OCI-LY1 (cell line): ENCODE results near the gene CLEC16A.

Experiments
- H2AFZ ChIP-seq: fragments of 200-600 bp; sonication (generic), shearing (Covaris generic); 2 replicates; pipeline ENCODE4 v1.6.0; 2014; ENCODE audit warnings: antibody characterized with exemption, mild to moderate bottlenecking, low read length
- H3F3A ChIP-seq: fragments of 200-600 bp; sonication (generic), shearing (Covaris generic); 2 replicates; pipeline ENCODE4 v1.6.0; 2014; ENCODE audit warnings: mild to moderate bottlenecking, antibody characterized with exemption, low read length, moderate library complexity; ENCODE audit not compliant: insufficient read depth
- H3K27ac ChIP-seq: fragments of 200-600 bp; sonication (generic); 2 replicates; pipeline ENCODE4 v1.5.1; 2014; ENCODE audit warnings: low read length, mixed run types, mild to moderate bottlenecking, low read depth; ENCODE audit not compliant: poor library complexity, severe bottlenecking
- H3K27me3 ChIP-seq: fragments of 200-600 bp; sonication (generic); 2 replicates; pipeline ENCODE4 v1.6.0; 2014; ENCODE audit warnings: antibody characterized with exemption, mild to moderate bottlenecking, low read length, moderate library complexity; ENCODE audit not compliant: insufficient read depth
- H3K36me3 ChIP-seq: fragments of 200-600 bp; sonication (generic); 2 replicates; pipeline ENCODE4 v1.6.1; 2014; ENCODE audit warnings: mild to moderate bottlenecking, antibody characterized with exemption, low read length, moderate library complexity, mixed read lengths; ENCODE audit not compliant: insufficient read depth
- H3K4me1 ChIP-seq: fragments of 200-600 bp; sonication (generic); 2 replicates; pipeline ENCODE4 v1.5.1; 2014; ENCODE audit warnings: mild to moderate bottlenecking, low read length, moderate library complexity; ENCODE audit not compliant: insufficient read depth, severe bottlenecking
- H3K4me2 ChIP-seq: fragments of 200-600 bp; sonication (generic), shearing (Covaris generic); 2 replicates; pipeline ENCODE4 v1.6.1; 2014; ENCODE audit warnings: low read length
- H3K4me3 ChIP-seq: fragments of 200-600 bp; sonication (generic); 2 replicates; pipeline ENCODE4 v1.5.1; 2014; ENCODE audit warnings: low read length, low read depth, mild to moderate bottlenecking, mixed read lengths; ENCODE audit not compliant: poor library complexity, severe bottlenecking
- H3K79me2 ChIP-seq: fragments of 200-600 bp; shearing (Covaris generic); 2 replicates; pipeline ENCODE4 v1.6.1; 2016; ENCODE audit warnings: mixed run types, low read length, mixed read lengths; ENCODE audit not compliant: insufficient read depth
- H3K9ac ChIP-seq: fragments of 200-600 bp; sonication (generic), shearing (Covaris generic); 2 replicates; pipeline ENCODE4 v1.6.1; 2014; ENCODE audit warnings: mild to moderate bottlenecking, low read length, mixed read lengths
- H3K9me2 ChIP-seq: fragments of 200-600 bp; sonication (generic), shearing (Covaris generic); 2 replicates; pipeline ENCODE4 v1.6.1; 2014; ENCODE audit warnings: low read depth, mild to moderate bottlenecking, low read length, mixed read lengths
- H3K9me3 ChIP-seq: fragments of 200-600 bp; shearing (Covaris generic); 2 replicates; pipeline ENCODE4 v1.6.1; 2014; ENCODE audit warnings: low read length, mixed read lengths
- H4K20me1 ChIP-seq: fragments of 200-600 bp; sonication (generic), shearing (Covaris generic); 2 replicates; pipeline ENCODE4 v1.6.0; 2016; ENCODE audit warnings: mild to moderate bottlenecking, low read length; ENCODE audit not compliant: insufficient read depth
- EZH2 ChIP-seq: fragments of 200-600 bp; sonication (generic), shearing (Covaris generic); IDR thresholded peaks from 2 replicates; pipeline ENCODE4 v1.8.0; 2017; ENCODE audit warnings: borderline replicate concordance, mixed run types, mild to moderate bottlenecking, antibody characterized with exemption, low read length, moderate library complexity, mixed read lengths
- TF ChIP-seq, protein P1 (sequence below): fragments of 200-600 bp; sonication (generic), shearing (Covaris generic); IDR thresholded peaks from 2 replicates; pipeline ENCODE4 v1.5.1; 2017; ENCODE audit warnings: mild to moderate bottlenecking, antibody characterized with exemption, low read length, moderate library complexity, mixed read lengths

Gene CLEC16A

DNA sequence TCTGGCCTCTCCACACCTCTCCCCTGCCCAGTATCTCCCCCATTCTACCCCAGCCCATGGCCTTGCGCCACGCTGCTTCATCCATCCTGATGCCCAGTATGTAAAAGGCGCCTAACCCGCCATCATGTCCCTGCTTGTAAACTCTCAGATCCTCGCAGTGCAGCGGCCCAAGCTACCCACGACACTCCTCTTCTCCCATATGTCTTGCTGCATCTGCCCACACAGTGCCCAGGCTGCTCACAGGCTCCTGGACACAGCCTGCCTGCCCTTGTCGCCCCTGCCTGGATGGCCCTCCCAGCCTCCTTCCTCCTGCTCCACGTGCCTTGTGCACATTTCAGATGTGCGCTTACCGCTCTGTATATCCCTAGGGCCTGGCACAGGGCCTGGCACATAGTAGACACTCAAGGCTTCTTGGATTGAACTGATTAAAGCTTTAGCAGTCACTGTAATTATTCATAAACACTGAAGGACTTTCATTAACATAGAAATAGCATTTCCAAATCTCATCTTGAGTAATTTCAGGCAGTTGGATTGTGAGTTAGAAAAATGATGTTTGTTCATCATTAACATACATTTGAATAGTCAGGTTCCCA is 129.1 kb downstream of the CLEC16A start:
- H3K9ac ChIP-seq, result no peak overlapping the region
- H3K9me2 ChIP-seq, result no peaks in the 10 kb centered on the region
- peaks cover 28% of the 10 kb centered on the region for H3K4me1 ChIP-seq
- no peak overlapping the region for H3K4me2 ChIP-seq
- no peaks in the 10 kb centered on the region for H3K27me3 ChIP-seq
- no peaks in the 10 kb centered on the region for H3K79me2 ChIP-seq
- H3K36me3 ChIP-seq, result peaks cover 5% of the 10 kb centered on the region; the same call in 1 of the 2 replicates
- H4K20me1 ChIP-seq, result no peaks in the 10 kb centered on the region
- H3K27ac ChIP-seq, result no peak overlapping the region
- H2AFZ ChIP-seq, result no peak overlapping the region
- H3K4me3 ChIP-seq, result no peak overlapping the region
- no peak for TF ChIP-seq EZH2
- no peaks in the 10 kb centered on the region for H3K9me3 ChIP-seq
- H3F3A ChIP-seq, result no peaks in the 10 kb centered on the region

DNA sequence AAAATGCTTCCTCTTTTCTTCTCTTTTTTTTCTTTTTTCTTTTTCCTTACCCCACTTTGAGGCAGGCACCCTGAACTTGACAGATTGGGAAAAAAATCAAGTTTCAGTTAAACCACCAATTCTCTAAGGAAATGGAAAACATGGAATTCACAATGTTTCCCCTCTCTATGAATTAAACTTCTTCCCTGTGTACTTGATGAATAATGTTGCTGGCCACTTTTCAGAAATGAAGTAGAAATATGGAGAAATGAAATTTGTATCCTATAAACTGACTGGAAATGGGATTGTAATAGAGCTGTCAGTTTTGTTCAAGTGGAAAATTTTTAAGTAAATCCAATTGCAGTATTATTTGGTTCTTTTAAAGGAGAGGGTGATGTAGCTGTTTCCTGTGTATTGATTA is 129.8 kb downstream of the CLEC16A start:
- Histone ChIP-seq H3K9me3 (no peaks in the 10 kb centered on the region), H3K27ac (no peak overlapping the region), H4K20me1 (no peaks in the 10 kb centered on the region), H3K36me3 (peaks cover 5% of the 10 kb centered on the region; the same call in 1 of the 2 replicates), H3K9ac (no peak overlapping the region), H2AFZ (no peak overlapping the region), H3K4me3 (no peak overlapping the region), H3K27me3 (no peaks in the 10 kb centered on the region), H3F3A (no peaks in the 10 kb centered on the region), H3K9me2 (no peaks in the 10 kb centered on the region), H3K79me2 (no peaks in the 10 kb centered on the region), H3K4me2 (no peak overlapping the region), H3K4me1 (peaks cover 34% of the 10 kb centered on the region)
- TF ChIP-seq EZH2, result no peak
- TF ChIP-seq, protein P1, sequence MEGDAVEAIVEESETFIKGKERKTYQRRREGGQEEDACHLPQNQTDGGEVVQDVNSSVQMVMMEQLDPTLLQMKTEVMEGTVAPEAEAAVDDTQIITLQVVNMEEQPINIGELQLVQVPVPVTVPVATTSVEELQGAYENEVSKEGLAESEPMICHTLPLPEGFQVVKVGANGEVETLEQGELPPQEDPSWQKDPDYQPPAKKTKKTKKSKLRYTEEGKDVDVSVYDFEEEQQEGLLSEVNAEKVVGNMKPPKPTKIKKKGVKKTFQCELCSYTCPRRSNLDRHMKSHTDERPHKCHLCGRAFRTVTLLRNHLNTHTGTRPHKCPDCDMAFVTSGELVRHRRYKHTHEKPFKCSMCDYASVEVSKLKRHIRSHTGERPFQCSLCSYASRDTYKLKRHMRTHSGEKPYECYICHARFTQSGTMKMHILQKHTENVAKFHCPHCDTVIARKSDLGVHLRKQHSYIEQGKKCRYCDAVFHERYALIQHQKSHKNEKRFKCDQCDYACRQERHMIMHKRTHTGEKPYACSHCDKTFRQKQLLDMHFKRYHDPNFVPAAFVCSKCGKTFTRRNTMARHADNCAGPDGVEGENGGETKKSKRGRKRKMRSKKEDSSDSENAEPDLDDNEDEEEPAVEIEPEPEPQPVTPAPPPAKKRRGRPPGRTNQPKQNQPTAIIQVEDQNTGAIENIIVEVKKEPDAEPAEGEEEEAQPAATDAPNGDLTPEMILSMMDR, result no peak

DNA sequence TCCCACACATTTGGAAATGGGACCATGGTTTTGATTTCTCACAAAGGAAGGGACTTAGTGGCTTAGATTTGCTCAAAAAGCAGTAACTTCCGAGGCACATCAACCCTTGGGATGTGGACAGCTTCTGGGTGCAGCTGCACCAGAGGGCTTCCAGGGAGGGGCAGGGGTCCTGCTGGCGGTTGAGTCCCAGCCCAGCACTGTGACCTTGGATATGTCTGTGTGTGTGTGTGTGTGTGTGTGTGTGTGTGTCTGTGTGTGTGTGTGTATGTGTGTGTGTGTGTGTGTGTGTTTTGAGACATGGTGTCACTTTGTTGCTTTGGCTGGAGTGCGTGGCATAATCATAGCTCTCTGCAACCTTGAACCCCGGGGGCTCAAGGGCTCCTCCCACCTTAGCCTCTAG is 130.8 kb downstream of the CLEC16A start:
- Histone ChIP-seq H3K9me2 (no peaks in the 10 kb centered on the region), H3K4me1 (peaks cover 44% of the 10 kb centered on the region), H3K9me3 (no peaks in the 10 kb centered on the region), H3K36me3 (peaks cover 5% of the 10 kb centered on the region; the same call in 1 of the 2 replicates), H2AFZ (no peak overlapping the region), H3K9ac (no peak overlapping the region), H3K4me2 (no peak overlapping the region), H3K79me2 (no peaks in the 10 kb centered on the region), H4K20me1 (no peaks in the 10 kb centered on the region), H3K27me3 (no peaks in the 10 kb centered on the region), H3K4me3 (no peak overlapping the region), H3K27ac (no peak overlapping the region), H3F3A (no peaks in the 10 kb centered on the region)
- TF ChIP-seq, protein P1, result no peak
- no peak for TF ChIP-seq EZH2
